GM20000 (cell line): ENCODE measurements around the gene NAGPA.

Experiments used
- DNase-seq: peaks from one replicate; pipeline ENCODE4 v3.0.0; 2012; ENCODE audit warnings: low spot score
- TF ChIP-seq, protein P1 (sequence below): IDR thresholded peaks from 2 replicates; pipeline ENCODE4 v1.5.1; 2012; ENCODE audit warnings: mild to moderate bottlenecking, control low read depth; ENCODE audit errors: extremely low read depth, missing control alignments

The NAGPA gene

DNA sequence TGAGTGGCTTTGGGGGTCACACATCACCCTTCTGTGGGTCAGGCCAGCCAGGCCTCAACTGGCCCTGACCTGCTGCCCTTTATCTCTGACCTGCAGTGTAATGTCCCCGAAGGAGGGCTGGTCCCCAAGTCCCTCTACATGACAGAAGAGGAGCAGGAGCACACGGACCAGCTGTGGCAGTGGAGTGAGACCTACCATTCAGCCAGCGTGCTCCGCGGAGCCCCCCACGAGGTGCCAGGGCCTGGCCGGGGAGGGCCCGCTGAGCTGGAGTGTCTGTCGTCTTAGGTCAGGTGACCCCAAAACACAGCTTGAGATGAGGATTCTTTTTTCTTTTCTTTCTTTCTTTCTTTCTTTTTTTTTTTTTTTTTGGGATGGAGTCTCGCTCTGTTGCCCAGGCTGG lies 26.5 kb downstream of the NAGPA start:
- DNase-seq = no peak
- TF ChIP-seq, protein P1, sequence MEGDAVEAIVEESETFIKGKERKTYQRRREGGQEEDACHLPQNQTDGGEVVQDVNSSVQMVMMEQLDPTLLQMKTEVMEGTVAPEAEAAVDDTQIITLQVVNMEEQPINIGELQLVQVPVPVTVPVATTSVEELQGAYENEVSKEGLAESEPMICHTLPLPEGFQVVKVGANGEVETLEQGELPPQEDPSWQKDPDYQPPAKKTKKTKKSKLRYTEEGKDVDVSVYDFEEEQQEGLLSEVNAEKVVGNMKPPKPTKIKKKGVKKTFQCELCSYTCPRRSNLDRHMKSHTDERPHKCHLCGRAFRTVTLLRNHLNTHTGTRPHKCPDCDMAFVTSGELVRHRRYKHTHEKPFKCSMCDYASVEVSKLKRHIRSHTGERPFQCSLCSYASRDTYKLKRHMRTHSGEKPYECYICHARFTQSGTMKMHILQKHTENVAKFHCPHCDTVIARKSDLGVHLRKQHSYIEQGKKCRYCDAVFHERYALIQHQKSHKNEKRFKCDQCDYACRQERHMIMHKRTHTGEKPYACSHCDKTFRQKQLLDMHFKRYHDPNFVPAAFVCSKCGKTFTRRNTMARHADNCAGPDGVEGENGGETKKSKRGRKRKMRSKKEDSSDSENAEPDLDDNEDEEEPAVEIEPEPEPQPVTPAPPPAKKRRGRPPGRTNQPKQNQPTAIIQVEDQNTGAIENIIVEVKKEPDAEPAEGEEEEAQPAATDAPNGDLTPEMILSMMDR = no peak

DNA sequence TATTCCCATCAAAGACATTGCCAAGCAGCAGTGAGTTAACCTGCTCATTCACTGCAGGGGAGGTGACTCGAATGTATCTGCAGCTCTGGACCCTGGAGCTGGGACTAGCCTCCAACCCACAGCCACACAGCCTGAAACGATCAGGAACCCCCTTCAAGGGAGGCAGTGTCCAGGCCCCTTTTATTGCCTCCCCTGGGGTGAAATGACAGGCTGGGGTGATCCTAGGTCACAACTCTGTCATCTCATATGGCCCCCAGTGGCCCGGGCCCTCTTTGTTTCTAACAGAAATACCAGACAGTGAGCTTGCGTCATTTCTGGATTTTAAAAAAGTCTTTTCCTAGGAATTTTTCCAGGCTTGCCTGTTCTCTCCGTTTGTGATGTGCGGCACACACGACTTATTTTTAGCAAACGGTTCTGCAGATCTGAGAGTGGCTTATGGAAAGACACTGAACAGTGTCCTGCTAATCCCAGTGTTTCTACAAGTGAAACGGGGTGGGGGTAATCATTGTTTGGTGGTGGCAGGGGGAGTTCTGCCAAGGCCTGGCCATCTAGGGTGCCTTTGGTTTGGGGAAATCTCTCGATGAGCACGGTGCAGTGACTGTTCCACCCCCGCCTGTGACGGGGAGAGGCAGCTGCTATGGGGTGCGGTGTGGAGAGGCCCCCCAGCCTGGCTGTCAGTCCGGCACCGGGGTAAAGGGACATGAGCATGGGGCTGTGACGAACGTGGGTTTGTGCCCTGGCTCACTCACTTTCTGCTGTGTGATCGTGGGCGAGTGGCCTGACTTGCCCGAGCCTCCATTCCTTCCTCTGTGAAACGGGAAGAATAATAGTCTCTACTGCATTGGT lies 27.2 kb downstream of the NAGPA start:
- DNase-seq = no peak
- TF ChIP-seq, protein P1 = no peak

DNA sequence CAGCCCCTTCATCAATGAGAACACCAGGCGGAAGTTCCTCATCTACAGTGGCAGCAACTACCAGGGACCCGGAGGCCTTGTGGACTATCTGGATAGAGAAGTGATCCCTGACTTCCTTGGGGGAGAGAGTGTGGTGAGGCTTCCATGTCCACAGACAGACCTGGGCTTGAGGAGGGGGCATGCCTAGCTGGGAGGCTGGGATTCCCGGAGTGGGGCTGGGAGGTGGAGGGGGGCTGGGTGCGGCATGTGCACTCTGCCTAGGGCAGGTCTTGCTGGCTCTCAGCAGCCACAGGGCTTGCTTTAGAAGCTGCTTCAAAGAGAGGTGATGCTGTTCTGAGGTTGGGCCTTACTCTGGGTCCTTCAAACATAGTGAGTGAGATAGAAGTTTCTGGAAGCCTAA lies 27.8 kb downstream of the NAGPA start:
- no peak for DNase-seq

DNA sequence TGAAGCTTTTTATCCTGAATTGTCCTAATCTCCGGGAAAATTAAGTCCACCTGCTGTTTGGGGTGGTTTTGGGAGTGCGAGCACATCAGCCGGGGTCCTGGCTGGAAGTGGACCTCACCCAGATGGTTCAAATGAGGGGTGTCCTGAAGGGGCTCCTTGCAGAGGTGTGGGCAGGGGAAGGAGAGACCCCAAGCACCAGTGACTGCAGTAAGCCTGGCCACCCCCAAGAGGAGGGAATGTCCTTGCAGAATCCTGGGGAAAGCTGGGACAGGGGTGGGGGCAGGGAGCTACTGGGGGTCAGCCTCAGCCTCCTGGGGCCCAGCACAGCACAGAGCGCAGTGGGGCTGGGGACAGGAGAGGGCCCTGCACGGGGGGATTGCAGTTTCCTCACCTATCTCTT lies 29.4 kb downstream of the NAGPA start:
- TF ChIP-seq, protein P1 = no peak
- DNase-seq = no peak

More for the DNA sequence above, 27.8 kb downstream of the NAGPA start:
- TF ChIP-seq, protein P1 = no peak

DNA sequence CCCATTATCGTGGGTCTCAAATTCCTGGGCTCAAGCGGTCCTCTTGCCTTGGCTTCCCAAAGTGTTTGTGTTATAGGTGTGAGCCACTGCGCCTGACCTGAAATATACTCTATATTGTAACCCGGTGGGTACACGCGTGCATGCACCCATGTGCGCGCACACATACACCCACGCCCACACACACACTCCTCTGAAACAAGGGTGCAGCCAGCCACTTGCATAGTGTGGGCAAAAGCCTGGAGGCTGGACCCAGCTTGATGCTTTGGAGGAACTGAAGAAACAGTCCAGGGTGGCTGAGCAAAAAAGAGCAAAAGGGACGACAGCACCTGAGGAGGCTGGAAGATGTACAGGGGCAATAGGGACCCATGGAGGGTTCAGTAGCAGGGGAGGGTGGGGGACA lies 29.9 kb downstream of the NAGPA start:
- TF ChIP-seq, protein P1 = no peak
- DNase-seq = no peak

DNA sequence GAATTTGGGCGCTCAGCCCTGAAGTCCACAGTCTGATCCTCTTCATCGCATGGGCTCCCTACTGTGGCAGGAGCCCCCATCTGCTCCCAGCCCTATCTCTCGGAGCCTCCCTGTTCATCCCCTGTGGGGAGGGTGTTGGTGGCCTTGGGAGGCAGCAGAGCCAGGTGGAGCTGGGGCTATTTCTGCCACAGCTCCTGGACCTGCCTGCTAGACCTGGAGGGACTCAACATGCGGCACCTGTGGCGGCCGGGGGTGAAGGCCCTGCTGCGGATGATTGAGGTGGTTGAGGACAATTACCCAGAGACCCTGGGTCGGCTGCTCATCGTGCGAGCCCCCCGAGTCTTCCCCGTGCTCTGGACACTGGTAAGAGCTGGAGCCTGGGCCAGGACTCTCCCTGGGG lies 30.5 kb downstream of the NAGPA start:
- DNase-seq = no peak
- TF ChIP-seq, protein P1 = no peak

DNA sequence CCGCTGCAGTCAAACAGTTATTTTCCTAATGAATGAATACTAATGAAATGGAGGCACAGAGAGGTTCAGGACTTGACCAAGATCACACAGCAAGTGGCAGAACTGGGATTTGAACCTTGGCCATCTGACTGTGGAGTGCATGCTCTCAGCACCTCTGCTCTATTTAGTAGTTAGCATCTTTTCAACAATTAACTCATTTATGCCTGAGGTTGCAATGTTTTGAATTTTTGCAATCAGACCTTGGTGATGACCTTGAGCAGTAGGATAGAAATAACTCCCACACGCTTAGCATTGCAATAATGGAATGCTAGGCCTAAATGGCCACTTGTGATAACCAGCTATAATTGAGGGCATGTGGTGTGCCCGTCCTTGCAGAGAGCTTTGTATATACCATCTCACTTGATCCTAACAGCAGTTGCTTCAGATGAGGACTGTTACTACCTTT lies 31.0 kb downstream of the NAGPA start:
- TF ChIP-seq, protein P1 = no peak
- no peak for DNase-seq
